ENCODE data around the gene NUDT3.
A peak's percentile ranks its signal among the peaks of the same experiment; 100 is the strongest.
"Not testable (repeated sequence)": the region's sequence is repeated elsewhere in the genome, so short reads cannot be mapped to it uniquely, and the experiment has no call there.

The NUDT3 gene

DNA sequence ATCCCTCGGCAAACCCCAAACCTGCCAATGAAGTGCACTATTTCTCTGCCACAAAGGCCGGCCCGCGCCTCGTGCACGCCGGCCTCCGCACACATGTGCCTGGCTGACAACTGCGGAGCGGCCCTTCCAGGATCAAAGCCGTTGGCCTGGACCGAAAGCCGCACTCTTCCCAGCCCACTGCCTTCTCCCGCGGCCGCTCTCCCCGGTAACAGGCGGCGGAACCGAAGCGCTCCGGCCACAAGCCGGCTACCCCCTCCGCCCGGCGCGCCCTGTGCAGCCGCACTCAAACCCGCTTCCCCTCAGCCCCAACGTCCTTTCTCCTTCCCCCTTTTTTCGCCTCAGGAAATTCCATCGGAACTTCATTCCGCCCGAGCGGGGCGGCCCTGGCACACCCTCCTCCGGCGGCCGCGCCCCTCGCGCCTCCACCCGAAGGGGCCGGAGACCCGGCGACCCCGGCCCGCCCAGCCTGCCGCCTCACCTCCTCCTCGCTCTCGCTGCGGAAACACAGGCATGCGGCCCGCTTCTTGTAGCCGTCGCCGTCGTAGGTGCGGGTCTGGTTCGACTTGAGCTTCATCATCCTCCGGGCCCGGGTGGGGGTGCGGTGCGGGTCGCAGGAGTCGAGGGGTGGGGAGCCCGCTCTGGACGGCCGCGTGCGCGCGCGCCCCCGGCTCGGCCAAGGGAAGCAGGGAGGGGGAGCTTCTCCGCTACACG, 528 bp downstream of the NUDT3 start:
- DNase-seq, result peak; percentile 27

DNA sequence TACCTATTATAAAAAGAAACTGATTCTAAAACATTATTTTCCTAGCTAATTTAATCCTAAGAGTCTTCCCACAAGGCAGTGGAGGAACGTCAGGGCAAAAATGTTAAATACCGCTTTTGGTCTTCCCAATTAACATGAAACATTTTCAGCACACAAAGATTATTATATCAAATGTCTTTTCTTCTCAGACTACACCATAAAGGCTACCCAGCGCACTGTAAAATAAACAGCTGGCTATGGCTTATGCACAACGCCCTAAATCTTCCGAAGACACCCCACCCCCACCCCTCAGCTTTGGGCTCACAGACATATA, 1.0 kb downstream of the NUDT3 start:
- no peak for DNase-seq

DNA sequence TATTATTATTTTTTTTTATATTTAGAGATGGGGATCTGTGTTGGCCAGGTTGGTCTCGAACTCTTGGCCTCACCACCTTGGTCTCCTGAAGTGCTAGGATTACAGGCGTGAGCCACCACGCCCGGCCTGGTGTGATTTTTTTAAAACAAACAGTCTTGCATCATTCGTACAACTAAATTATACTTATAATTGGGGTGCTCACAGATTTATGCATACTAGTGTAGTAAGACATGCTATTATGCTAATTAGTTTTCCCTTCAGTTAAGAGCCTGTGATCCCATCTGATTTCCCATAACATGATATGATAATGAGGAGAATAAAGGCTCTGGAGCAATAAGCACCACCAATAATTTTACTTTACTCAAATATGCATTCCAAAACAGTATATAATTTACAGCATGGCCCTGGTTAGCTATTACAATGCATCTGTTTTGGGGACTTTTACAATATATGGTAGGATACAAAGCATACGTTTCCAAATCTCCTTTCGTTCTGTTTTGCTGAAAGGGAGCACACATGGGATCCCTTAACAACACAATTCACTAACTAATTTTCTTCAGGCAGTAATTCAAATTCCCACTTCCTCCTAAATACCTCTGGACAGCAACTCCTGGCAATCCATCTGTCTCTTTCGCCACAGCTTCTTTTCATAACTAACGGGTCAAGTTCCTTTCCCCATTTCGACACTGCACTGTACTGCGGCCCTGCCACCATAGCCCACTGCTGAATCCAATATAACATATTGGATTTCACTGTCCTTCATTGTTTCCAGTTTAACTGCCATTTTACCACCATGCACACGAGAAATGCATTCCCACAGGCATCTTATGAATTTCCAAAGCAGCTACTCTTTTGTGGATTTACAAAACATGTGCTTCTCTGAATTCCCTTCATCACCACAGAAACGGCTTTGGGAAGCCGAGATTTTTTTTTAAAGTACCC, 1.7 kb downstream of the NUDT3 start:
- DNase-seq, result no peak

DNA sequence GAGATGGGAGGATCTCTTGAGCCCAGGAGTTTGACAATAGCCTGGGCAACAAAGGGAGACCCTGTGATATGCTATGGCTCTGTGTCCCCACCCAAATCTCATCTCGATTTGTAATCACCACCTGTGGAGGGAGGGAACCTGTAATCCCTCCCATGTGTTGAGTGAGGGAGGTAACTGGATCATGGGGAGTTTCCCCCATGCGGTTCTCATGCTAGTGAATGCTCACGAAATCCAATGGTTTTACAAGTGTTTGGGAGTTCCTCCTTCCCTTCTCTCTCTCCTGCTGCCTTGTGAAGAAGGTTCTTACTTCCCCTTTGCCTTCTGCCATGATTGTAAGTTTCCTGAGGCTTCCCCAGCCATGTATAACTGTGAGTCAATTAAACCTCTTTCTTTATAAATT, 3.4 kb downstream of the NUDT3 start:
- no peak for DNase-seq

DNA sequence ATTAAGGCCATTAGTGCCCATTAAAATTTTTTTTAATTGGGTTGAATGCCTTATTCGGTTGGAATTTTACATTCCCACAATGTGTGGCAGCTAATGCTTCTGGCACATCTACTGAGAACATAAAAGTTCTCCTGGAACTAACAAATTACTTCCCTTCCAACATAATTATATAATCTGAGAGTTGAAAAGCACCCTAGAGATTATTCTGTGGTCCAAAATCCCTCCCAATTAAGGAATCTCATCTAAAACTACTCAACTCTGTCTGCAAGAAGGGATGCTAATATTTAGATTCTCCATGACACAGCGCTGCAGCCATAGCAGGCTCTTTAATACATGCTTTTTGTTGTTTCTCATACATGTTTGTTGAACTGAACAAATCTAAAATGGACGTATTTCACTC, 4.0 kb downstream of the NUDT3 start:
- DNase-seq, result no peak

- DNase-seq, result no peak
Observed at GRCh38 chr6:34386316-34387137, 5.9 kb downstream of the NUDT3 start.

- DNase-seq, result no peak
Observed at GRCh38 chr6:34385793-34386195, 6.7 kb downstream of the NUDT3 start.

GRCh38 chr6:34384321-34385153, 7.9 kb downstream of the NUDT3 start:
- no peak for DNase-seq

- no peak for DNase-seq
Observed at GRCh38 chr6:34383656-34384320, 8.7 kb downstream of the NUDT3 start.

- no peak for DNase-seq
Observed at GRCh38 chr6:34383161-34383631, 9.3 kb downstream of the NUDT3 start.

GRCh38 chr6:34381081-34381480, 11.4 kb downstream of the NUDT3 start:
- DNase-seq, result no peak

GRCh38 chr6:34378470-34378869, 14.0 kb downstream of the NUDT3 start:
- DNase-seq, result no peak

- DNase-seq, result no peak
Observed at GRCh38 chr6:34377984-34378383, 14.5 kb downstream of the NUDT3 start.

DNA sequence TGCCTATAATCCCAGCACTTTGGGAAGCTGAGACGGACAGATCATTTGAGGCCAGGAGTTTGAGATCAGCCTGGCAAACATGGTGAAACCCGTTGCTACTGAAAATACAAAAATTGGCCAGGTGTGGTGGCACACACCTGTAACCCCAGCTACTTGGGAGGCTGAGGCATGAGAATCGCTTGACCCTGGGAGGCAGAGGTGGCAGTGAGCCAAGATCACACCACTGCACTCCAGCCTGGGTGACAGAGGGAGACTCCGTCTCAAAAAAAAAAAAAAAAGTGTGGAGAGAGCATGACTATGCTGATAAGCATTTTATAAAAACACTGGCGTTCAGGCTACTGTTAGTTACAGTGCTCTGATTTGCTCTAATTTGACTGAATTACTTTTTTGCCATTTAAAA, 14.9 kb downstream of the NUDT3 start:
- DNase-seq, result not testable (repeated sequence)

DNA sequence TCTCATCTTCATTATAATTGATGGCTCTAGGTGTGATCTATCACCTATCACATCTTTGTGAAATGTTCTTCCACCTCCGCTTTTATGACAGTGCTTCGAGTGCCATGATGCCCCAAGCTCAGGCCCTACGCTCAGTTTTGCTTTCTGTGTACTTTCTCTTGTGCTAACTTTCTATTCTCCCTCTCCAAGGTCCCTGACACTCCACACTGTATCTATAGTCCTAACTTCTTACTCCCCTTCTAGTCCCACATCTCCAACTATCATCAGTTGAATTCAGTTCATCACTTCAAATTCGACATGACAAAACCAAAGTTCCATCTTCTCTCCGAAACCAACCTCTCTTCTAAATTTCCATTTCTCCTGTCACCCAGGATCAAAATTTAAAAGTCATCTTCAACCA, 16.6 kb downstream of the NUDT3 start:
- DNase-seq, result no peak

DNA sequence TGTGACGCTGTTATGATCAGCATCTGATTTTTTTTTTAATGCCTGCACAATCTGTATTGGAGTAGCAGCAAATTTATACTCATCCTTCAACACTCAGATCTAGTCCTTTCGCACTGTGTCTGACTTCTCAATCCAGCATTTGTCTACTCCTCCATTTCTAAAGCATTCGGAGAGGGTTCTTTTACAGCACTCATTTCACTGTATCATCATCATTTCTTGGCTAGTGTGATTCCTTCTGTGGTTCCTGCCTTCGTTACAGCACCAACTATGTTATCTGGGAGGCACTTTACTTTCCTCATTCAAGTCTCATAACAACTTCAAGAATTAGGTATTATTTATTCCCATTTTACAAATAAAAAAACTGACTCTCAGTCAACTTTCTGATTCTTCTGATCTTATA, 18.0 kb downstream of the NUDT3 start:
- no peak for DNase-seq

DNA sequence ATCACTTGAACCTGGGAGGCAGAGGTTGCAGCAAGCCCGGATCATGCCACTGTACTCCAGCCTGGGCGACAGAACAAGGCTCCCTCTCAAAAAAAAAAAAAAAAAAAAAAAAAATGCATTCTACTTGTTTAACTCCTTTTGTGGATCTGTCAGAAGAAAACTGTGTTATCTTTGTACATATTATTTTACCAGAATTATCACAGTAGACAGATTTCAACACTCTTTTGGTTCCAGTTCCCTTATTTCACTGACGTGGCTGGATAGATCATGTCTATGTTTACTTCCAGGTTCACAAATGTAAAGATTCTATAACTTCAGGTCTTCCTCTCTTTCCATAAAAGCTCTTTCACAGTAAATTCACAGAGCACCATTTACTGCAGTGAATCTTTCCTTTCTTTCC, 18.4 kb downstream of the NUDT3 start:
- no peak for DNase-seq

- DNase-seq, result no peak
Observed at GRCh38 chr6:34373511-34373910, 19.0 kb downstream of the NUDT3 start.

GRCh38 chr6:34371865-34372264, 20.6 kb downstream of the NUDT3 start:
- not testable (repeated sequence) for DNase-seq

DNA sequence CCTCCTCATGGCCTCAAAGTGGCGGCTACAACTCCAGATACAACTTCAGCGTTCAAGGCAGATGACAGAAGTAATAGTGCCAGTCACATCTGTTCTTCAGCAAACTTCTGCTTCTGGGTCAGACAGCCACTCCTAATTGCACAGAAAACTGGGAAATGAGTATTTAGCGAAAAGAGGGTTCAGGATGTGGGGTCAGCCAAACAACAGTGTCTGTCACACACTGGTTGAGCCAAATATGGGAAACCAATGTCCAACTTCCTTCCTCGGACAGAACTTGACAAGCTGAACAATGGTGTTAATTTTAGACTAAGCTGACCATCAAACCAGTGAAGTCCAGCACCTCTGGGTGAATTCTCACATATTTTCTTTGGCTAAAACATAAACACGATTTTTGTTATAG, 22.1 kb downstream of the NUDT3 start:
- DNase-seq, result no peak

- no peak for DNase-seq
Observed at GRCh38 chr6:34369385-34369784, 23.1 kb downstream of the NUDT3 start.

GRCh38 chr6:34366639-34366921, 25.9 kb downstream of the NUDT3 start:
- no peak for DNase-seq
